Suppressor macrophage treated with lipopolysaccharide for 1 hour (primary cell): ENCODE results near the gene DENND2C.

Experiments
- DNase-seq, 3 donors: peaks; one replicate each; pipeline ENCODE4 v3.0.0-alpha.2; 2020 to 2022

Gene DENND2C

GRCh38 chr1:114540821-114541220 lies 129.0 kb downstream of the DENND2C start:
- DNase-seq: no peak

- no peak for DNase-seq
Measured at GRCh38 chr1:114540272-114540671, 129.6 kb downstream of the DENND2C start.

- DNase-seq: no peak
Measured at GRCh38 chr1:114536043-114536442, 133.8 kb downstream of the DENND2C start.

- DNase-seq: no peak
Measured at GRCh38 chr1:114535401-114535800, 134.4 kb downstream of the DENND2C start.
